SK-N-SH treated with all-trans-retinoic acid at 6 μM for 48 hours (cell line): ENCODE data around the gene PRL.

Source experiments
- ARNTL ChIP-seq: fragments of 450-650 bp; formaldehyde crosslinking; IDR thresholded peaks from 2 replicates; pipeline ENCODE4 v1.5.0; 2020; ENCODE audit warnings: low read depth, mild to moderate bottlenecking, moderate library complexity, borderline replicate concordance
- CSDC2 ChIP-seq: fragments of 250-450 bp; sonication (Bioruptor Pico); IDR thresholded peaks from 2 replicates; pipeline ENCODE4 v1.5.0; 2020; ENCODE audit warnings: mild to moderate bottlenecking, moderate library complexity
- ESRRG ChIP-seq: fragments of 250-450 bp; sonication (Bioruptor Pico); IDR thresholded peaks from 2 replicates; pipeline ENCODE4 v1.6.1; 2021; ENCODE audit warnings: mild to moderate bottlenecking
- SNAI2 ChIP-seq: fragments of 250-450 bp; sonication (Bioruptor Pico); IDR thresholded peaks from 2 replicates; pipeline ENCODE4 v1.5.0; 2020; ENCODE audit warnings: mild to moderate bottlenecking, moderate library complexity
- ZFP3 ChIP-seq: fragments of 250-450 bp; sonication (Bioruptor Pico); IDR thresholded peaks from 2 replicates; pipeline ENCODE4 v1.5.0; 2020; ENCODE audit warnings: mild to moderate bottlenecking, moderate library complexity
- ZFP30 ChIP-seq: fragments of 450-650 bp; formaldehyde crosslinking; IDR thresholded peaks from 2 replicates; pipeline ENCODE4 v1.5.0; 2022; ENCODE audit warnings: mild to moderate bottlenecking, moderate library complexity
- ZNF70 ChIP-seq: fragments of 450-650 bp; formaldehyde crosslinking; IDR thresholded peaks from 2 replicates; pipeline ENCODE4 v1.5.0; 2020; ENCODE audit warnings: mild to moderate bottlenecking, moderate library complexity
- TF ChIP-seq, protein P1 (sequence below): fragments of 250-450 bp; sonication (Bioruptor Pico); IDR thresholded peaks from 2 replicates; pipeline ENCODE4 v1.8.0; 2020; ENCODE audit warnings: mild to moderate bottlenecking, moderate library complexity, borderline replicate concordance

DNA sequence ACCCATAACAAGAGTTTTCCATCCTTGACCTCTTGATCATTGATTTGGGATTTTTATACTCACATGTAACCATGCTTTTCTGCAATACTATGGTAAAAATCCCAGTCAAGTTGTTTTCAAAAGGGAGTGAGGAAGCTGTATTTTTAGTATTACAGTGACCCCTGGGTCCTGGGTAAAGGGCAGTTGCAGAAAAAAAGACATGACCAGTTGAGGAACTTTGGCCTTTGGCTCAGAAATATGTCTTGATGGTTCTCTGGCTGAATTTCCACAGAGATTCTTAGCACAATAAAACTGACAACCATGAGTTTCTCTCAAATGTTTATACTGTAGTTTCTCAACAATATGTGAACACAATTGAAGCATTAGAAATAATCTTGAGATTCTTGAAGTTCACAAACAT, 28.6 kb upstream of the PRL start:
- TF ChIP-seq ESRRG (no peak), ZFP3 (CRISPR knock-in tag) (no peak), ZNF70 (CRISPR knock-in tag) (no peak), ZFP30 (CRISPR knock-in tag) (no peak), SNAI2 (CRISPR knock-in tag) (no peak), CSDC2 (CRISPR knock-in tag) (no peak), ARNTL (CRISPR knock-in tag) (no peak)
- TF ChIP-seq, protein P1, sequence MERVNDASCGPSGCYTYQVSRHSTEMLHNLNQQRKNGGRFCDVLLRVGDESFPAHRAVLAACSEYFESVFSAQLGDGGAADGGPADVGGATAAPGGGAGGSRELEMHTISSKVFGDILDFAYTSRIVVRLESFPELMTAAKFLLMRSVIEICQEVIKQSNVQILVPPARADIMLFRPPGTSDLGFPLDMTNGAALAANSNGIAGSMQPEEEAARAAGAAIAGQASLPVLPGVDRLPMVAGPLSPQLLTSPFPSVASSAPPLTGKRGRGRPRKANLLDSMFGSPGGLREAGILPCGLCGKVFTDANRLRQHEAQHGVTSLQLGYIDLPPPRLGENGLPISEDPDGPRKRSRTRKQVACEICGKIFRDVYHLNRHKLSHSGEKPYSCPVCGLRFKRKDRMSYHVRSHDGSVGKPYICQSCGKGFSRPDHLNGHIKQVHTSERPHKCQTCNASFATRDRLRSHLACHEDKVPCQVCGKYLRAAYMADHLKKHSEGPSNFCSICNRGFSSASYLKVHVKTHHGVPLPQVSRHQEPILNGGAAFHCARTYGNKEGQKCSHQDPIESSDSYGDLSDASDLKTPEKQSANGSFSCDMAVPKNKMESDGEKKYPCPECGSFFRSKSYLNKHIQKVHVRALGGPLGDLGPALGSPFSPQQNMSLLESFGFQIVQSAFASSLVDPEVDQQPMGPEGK: no peak
